Activated T-cell treated with anti-CD3 and anti-CD28 coated beads for 4 hours (primary cell): ENCODE results near the gene FAM53A.
"Not testable (repeated sequence)": the region's sequence is repeated elsewhere in the genome, so short reads cannot be mapped to it uniquely, and the experiment has no call there.

Experiments
- DNase-seq: peaks from one replicate; pipeline ENCODE4 v3.0.0-alpha.2; 2020

FAM53A gene

GRCh38 chr4:1618438-1618837 is 65.7 kb downstream of the FAM53A start:
- no peak for DNase-seq

- DNase-seq, result no peak
Observed at GRCh38 chr4:1616557-1616930, 67.6 kb downstream of the FAM53A start.

- DNase-seq, result no peak
Observed at GRCh38 chr4:1615786-1616556, 68.1 kb downstream of the FAM53A start.

- DNase-seq, result no peak
Observed at GRCh38 chr4:1614854-1615595, 69.1 kb downstream of the FAM53A start.

GRCh38 chr4:1614502-1614853 is 69.6 kb downstream of the FAM53A start:
- DNase-seq, result no peak

- DNase-seq, result no peak
Observed at GRCh38 chr4:1614049-1614448, 70.1 kb downstream of the FAM53A start.

GRCh38 chr4:1613099-1613495 is 71.0 kb downstream of the FAM53A start:
- no peak for DNase-seq

GRCh38 chr4:1612278-1613098 is 71.6 kb downstream of the FAM53A start:
- no peak for DNase-seq

- no peak for DNase-seq
Observed at GRCh38 chr4:1611501-1611870, 72.6 kb downstream of the FAM53A start.

- DNase-seq, result no peak
Observed at GRCh38 chr4:1610791-1611500, 73.2 kb downstream of the FAM53A start.

- DNase-seq, result no peak
Observed at GRCh38 chr4:1609901-1610790, 74.0 kb downstream of the FAM53A start.

- DNase-seq, result no peak
Observed at GRCh38 chr4:1608821-1609500, 75.2 kb downstream of the FAM53A start.

GRCh38 chr4:1608196-1608820 is 75.8 kb downstream of the FAM53A start:
- DNase-seq, result no peak

- not testable (repeated sequence) for DNase-seq
Observed at GRCh38 chr4:1607436-1608195, 76.5 kb downstream of the FAM53A start.

- no peak for DNase-seq
Observed at GRCh38 chr4:1604706-1605205, 79.4 kb downstream of the FAM53A start.

- no peak for DNase-seq
Observed at GRCh38 chr4:1604181-1604705, 79.9 kb downstream of the FAM53A start.

GRCh38 chr4:1603413-1604135 is 80.5 kb downstream of the FAM53A start:
- no peak for DNase-seq

- DNase-seq, result no peak
Observed at GRCh38 chr4:1602655-1603412, 81.3 kb downstream of the FAM53A start.
